Neural crest cell (in vitro differentiated cells): ENCODE measurements around the gene PAX5. TPM values are rescaled to one million over a fixed set of nuclear protein-coding genes. Genes with fewer than 3 reads are reported as not detected.

ENCODE experiments used
- DNase-seq: peaks from one replicate; pipeline ENCODE4 v3.0.0; 2021; ENCODE audit warnings: low read depth, mixed read lengths, low spot score
- H3K27ac Mint-ChIP-seq: one replicate; pipeline ENCODE4 v1.8.0; 2021; ENCODE audit warnings: mild to moderate bottlenecking, mixed read lengths; ENCODE audit not compliant: unreplicated experiment
- H3K27me3 Mint-ChIP-seq: 2 replicates; pipeline ENCODE4 v1.8.0; 2021; ENCODE audit warnings: low read depth, mild to moderate bottlenecking, mixed read lengths
- H3K36me3 Mint-ChIP-seq: 2 replicates; pipeline ENCODE4 v1.8.0; 2021; ENCODE audit warnings: low read depth, mild to moderate bottlenecking, mixed read lengths
- H3K4me1 Mint-ChIP-seq: 2 replicates; pipeline ENCODE4 v1.8.0; 2021; ENCODE audit warnings: mixed read lengths
- H3K4me3 Mint-ChIP-seq: one replicate; pipeline ENCODE4 v1.8.0; 2021; ENCODE audit warnings: mild to moderate bottlenecking, mixed read lengths
- H3K9me3 Mint-ChIP-seq: 2 replicates; pipeline ENCODE4 v1.8.0; 2021; ENCODE audit warnings: mixed read lengths
- total RNA-seq: library from RNA; stranded (reverse); gene quantifications from 2 replicates; pipeline ENCODE4 v1.2.1, GENCODE V29; 2021
- TF ChIP-seq, protein P1 (sequence below): fragments of 200-600 bp; sonication (generic); conservative IDR thresholded peaks from 2 replicates; pipeline ENCODE4 v1.5.0; 2021; ENCODE audit warnings: antibody characterized with exemption, mild to moderate bottlenecking

The PAX5 gene
- total RNA-seq, 1 donor from 2014 or later: 19.5 TPM

DNA sequence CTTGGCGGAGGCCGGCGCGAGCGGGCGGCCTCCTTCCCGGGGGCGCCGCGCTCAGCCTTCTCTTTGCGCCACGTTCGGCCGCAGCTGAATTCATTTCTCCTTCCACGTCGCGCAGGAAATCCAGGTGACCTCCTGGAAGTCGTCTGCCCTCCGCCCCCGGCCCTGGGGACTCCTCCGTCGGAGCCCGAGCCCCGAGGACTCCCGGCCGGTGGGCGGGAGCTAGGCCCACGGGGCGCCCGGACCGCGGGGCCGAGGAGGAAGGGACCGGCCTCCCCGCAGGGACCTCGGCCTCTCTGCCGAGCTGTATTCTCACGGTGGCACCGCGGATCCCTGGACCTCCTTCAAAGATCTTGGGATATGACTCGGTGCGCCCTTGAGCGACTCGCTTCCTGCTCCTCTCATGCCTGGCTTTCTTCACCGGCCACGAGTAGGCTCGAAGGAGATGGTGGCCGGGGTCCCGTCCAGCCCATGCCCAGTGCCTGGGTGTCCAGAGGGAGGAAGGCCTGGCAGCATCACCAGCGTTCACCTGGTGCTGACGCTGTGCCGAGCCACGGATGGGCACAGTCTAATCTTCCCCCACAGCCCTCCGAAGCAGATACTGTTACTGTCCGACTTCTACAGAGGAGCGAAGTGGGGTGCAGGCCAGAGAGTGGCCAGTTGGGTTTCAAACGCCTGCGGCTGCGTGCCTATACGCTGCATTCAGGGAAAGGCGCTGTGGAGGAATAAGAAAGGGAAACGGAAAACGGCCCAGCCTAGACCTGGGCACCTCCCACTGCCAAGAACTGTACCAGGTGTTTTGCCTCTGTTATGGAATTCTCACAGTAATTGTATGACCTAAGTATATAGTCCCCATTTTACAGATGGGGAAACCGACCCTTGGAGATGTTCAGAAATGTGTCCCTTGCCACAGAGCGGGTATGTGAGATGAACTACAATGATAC, 47.3 kb downstream of the PAX5 start:
- peaks cover 9% of the 10 kb centered on the region for H3K9me3 Mint-ChIP-seq

DNA sequence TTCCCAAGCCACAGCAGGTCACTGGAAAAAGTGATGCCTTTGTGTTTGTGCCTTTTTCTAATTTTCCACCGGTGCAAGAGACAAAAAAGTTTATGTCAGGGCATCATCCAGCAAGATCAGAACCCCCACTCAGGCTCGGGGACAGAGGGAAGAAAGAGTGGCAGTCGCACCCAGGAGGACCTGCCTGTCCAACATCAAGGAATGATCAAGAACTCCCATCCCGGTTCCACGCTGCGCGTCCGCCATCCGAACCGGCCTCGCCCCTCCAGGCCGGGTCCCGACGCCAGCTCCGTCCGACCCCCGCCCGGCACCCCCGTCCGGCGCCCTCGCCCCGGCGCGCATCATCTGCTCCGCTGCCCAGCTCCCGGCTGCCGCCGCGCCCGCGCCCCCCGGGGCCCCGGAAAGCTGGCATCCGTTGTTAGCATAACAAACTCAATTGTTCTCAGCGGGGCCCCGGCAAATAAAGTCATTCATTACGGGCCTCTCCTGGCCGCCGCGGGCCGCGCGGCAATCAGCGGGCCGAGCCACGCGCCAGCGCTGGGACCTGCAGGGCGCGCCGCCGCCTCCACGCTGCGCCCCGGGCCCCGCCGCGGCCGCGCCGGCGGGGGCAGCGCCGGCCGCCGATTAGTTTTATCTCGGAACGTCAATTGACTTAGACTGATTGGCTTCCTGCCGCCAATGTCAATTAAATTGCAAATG, 48.1 kb downstream of the PAX5 start:
- H3K4me3 Mint-ChIP-seq: peak overlapping the region; percentile 72
- H3K27me3 Mint-ChIP-seq: peaks cover 78% of the 10 kb centered on the region
- H3K4me1 Mint-ChIP-seq: peaks cover 24% of the 10 kb centered on the region
- H3K27ac Mint-ChIP-seq: no peak overlapping the region
- peaks cover 5% of the 10 kb centered on the region for H3K9me3 Mint-ChIP-seq
- DNase-seq: peak; percentile 22
- TF ChIP-seq, protein P1, sequence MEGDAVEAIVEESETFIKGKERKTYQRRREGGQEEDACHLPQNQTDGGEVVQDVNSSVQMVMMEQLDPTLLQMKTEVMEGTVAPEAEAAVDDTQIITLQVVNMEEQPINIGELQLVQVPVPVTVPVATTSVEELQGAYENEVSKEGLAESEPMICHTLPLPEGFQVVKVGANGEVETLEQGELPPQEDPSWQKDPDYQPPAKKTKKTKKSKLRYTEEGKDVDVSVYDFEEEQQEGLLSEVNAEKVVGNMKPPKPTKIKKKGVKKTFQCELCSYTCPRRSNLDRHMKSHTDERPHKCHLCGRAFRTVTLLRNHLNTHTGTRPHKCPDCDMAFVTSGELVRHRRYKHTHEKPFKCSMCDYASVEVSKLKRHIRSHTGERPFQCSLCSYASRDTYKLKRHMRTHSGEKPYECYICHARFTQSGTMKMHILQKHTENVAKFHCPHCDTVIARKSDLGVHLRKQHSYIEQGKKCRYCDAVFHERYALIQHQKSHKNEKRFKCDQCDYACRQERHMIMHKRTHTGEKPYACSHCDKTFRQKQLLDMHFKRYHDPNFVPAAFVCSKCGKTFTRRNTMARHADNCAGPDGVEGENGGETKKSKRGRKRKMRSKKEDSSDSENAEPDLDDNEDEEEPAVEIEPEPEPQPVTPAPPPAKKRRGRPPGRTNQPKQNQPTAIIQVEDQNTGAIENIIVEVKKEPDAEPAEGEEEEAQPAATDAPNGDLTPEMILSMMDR: no peak
- peaks cover 6% of the 10 kb centered on the region for H3K36me3 Mint-ChIP-seq

More for the DNA sequence above, 47.3 kb downstream of the PAX5 start:
- Mint-ChIP-seq H3K27ac (no peak overlapping the region), H3K4me1 (peaks cover 24% of the 10 kb centered on the region), H3K27me3 (peaks cover 83% of the 10 kb centered on the region), H3K4me3 (peak overlapping the region; percentile 83), H3K36me3 (peaks cover 10% of the 10 kb centered on the region)
- DNase-seq: no peak
- TF ChIP-seq, protein P1: no peak

DNA sequence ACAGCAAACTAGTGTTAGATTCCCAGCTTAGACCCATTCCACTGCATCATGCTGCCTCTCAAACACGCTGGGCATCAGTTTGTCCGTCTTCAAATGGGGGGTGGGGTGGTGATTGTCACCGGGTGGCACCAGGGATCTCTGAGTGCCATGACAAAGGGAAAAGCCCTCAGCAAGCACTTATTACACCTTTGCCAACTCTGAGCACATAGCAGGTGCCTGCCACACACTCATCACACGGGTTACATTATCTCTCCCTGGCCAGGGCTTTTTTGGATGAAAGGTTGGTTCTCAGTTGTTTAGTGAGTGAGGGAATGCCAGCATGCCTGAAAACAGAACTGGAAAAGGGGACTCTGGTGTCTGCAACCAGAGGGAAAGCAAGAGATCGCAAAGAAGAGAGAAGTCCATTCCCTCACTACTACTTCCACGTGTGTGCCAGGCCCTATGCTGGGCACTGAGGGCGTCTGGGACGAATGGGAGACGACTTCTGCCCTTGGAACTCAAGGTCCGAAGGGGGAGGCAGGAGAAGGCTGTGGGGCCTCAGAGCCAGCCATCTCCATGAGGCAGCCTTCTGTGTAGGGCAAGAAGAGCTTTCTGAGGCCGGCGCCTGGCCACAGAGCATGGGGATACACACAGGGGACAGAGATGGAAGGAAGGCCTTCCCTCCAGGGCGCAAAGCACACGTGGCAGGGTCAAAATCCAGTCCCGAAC, 48.9 kb downstream of the PAX5 start:
- DNase-seq: no peak
- no peak overlapping the region for H3K27ac Mint-ChIP-seq
- H3K4me3 Mint-ChIP-seq: peak overlapping the region; percentile 72
- peaks cover 20% of the 10 kb centered on the region for H3K4me1 Mint-ChIP-seq
- TF ChIP-seq, protein P1: no peak
- H3K27me3 Mint-ChIP-seq: peaks cover 74% of the 10 kb centered on the region
- H3K36me3 Mint-ChIP-seq: peaks cover 2% of the 10 kb centered on the region
- H3K9me3 Mint-ChIP-seq: peaks cover 2% of the 10 kb centered on the region

DNA sequence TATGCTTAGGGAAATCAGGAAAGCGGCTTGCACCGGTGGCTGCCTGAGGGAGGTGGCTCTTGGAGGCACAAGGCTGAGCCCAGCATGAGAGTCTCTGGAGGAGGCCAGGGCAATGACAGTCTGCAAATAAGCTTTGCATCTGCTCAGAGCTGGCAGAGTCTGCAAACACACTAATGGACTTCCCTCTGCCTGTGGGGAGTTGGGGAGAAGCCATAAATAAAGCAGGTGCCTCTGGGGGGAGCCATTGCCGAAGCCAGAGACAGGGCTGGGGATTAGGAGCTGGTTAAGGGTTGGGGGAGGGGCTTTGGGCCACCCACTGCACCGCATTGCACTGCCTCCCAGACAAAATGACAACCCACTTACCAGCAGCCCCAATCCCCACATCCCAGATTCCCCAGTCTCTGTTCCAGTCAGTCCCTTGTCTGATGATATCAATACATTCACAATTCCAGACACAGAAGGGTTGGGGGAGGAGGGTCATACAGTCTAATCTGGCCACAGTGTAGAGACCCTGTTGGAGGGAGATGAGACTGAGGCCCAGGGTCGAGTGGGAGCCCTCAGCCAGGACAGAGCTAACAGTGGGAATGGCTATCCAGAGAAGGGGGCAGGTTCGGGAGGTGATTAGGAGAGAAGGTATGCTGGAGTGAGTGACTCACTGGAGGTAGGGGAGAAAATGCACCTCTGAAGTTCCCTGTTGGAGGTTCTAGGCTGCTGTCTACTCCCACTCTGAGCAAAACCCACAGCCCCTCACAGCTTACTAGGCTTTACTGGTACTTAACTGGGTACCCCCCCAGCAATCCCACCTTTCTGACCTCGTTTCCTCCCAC, 53.7 kb downstream of the PAX5 start:
- Mint-ChIP-seq H3K27me3 (peaks cover 46% of the 10 kb centered on the region), H3K4me1 (no peaks in the 10 kb centered on the region), H3K4me3 (no peak overlapping the region), H3K27ac (no peak overlapping the region), H3K9me3 (no peaks in the 10 kb centered on the region), H3K36me3 (no peaks in the 10 kb centered on the region)
- peak; percentile 22 for DNase-seq
- TF ChIP-seq, protein P1: no peak
